Renal cortex interstitium (tissue), 11 donors: ENCODE measurements around the gene CCDC78. TPM values are rescaled to one million over a fixed set of nuclear protein-coding genes. Genes with fewer than 3 reads are reported as not detected.

ENCODE experiments used
- DNase-seq, 11 donors: peaks; one replicate each; pipeline ENCODE4 v3.0.0-alpha.2; 2013; ENCODE audit warnings: low read depth in 9 of 11, low spot score in 4 of 11; ENCODE audit errors: extremely low read depth in 1 of 11
- polyA plus RNA-seq, 3 donors: library from polyadenylated mRNA; unstranded; fragments of 120-200 nt; gene quantifications; one replicate each; pipeline ENCODE4 v1.2.1, GENCODE V29; 2013; ENCODE audit not compliant: insufficient read length in 3 of 3

The CCDC78 gene
- polyA plus RNA-seq, 3 donors, result 1.5 to 3.6 (median 3.1) TPM

GRCh38 chr16:675884-676564 is 50.2 kb downstream of the CCDC78 start:
- no peak for DNase-seq

- no peak for DNase-seq
Measured at GRCh38 chr16:674968-675883, 51.0 kb downstream of the CCDC78 start, which contains the start of gene RHBDL1. TSS of gene RHBDL1 (plus strand) at chr16:675671. CDS start at chr16:675791, 120 bp downstream.

GRCh38 chr16:674214-674881 is 51.9 kb downstream of the CCDC78 start:
- DNase-seq, result no peak

- DNase-seq, result no peak
Measured at GRCh38 chr16:673399-673991, 52.7 kb downstream of the CCDC78 start.

- DNase-seq, result no peak
Measured at GRCh38 chr16:672851-673250, 53.4 kb downstream of the CCDC78 start.

Other genes with a start within 250 kb of the CCDC78 start
- gene CAPN15, start 198.7 kb downstream of the CCDC78 start, polyA plus RNA-seq, result 10 to 100 TPM; 23.2 to 37.7 (median 35.0) TPM
- 10 to 100 TPM in 2 of 3 donors, 1 to 10 TPM in 1; 5.7 to 14.0 (median 14.0) TPM for gene PRR35, start 166.0 kb downstream of the CCDC78 start, polyA plus RNA-seq
- 1 to 10 TPM; 5.1 to 8.9 (median 8.1) TPM for gene NHLRC4, start 159.4 kb downstream of the CCDC78 start, polyA plus RNA-seq
- gene PIGQ, start 156.5 kb downstream of the CCDC78 start, polyA plus RNA-seq, result 10 to 100 TPM; 49.0 to 82.6 (median 66.2) TPM
- gene RAB40C, start 136.4 kb downstream of the CCDC78 start, polyA plus RNA-seq, result 10 to 100 TPM; 14.3 to 32.5 (median 23.6) TPM
- 1 to 10 TPM; 1.3 to 2.0 (median 2.0) TPM for gene WFIKKN1, start 95.5 kb downstream of the CCDC78 start, polyA plus RNA-seq
- 10 to 100 TPM; 39.3 to 62.6 (median 60.9) TPM for gene METTL26, start 90.1 kb downstream of the CCDC78 start, polyA plus RNA-seq
- 10 to 100 TPM; 10.2 to 31.8 (median 22.6) TPM for gene MCRIP2, start 84.6 kb downstream of the CCDC78 start, polyA plus RNA-seq
- gene WDR90, start 77.1 kb downstream of the CCDC78 start, polyA plus RNA-seq, result 10 to 100 TPM; 36.9 to 62.0 (median 48.4) TPM
- 100 to 1,000 TPM in 1 of 3 donors, 10 to 100 TPM in 2; 51.8 to 111 (median 92.9) TPM for gene RHOT2, start 58.3 kb downstream of the CCDC78 start, polyA plus RNA-seq
- gene RHBDL1, start 50.8 kb downstream of the CCDC78 start, polyA plus RNA-seq, result 1 to 10 TPM in 2 of 3 donors, under 1 TPM in 1; 0.84 to 2.5 (median 2.3) TPM
- gene STUB1, start 46.0 kb downstream of the CCDC78 start, polyA plus RNA-seq, result 100 to 1,000 TPM in 2 of 3 donors, 10 to 100 TPM in 1; 97.8 to 133 (median 126) TPM
- gene JMJD8, start 42.1 kb downstream of the CCDC78 start, polyA plus RNA-seq, result 10 to 100 TPM; 48.7 to 73.8 (median 73.5) TPM
- gene WDR24, start 36.0 kb downstream of the CCDC78 start, polyA plus RNA-seq, result 10 to 100 TPM in 2 of 3 donors, 1 to 10 TPM in 1; 8.8 to 16.1 (median 14.2) TPM
- gene FBXL16, start 20.6 kb downstream of the CCDC78 start, polyA plus RNA-seq, result 1 to 10 TPM in 1 of 3 donors, under 1 TPM in 2; 0.67 to 2.7 (median 0.92) TPM
- 10 to 100 TPM in 2 of 3 donors, 1 to 10 TPM in 1; 4.0 to 15.4 (median 11.3) TPM for gene METRN, start 11.3 kb downstream of the CCDC78 start, polyA plus RNA-seq
- gene ANTKMT, start 5.3 kb downstream of the CCDC78 start, polyA plus RNA-seq, result 10 to 100 TPM; 10.4 to 22.6 (median 21.6) TPM
- 10 to 100 TPM in 1 of 3 donors, 1 to 10 TPM in 2; 3.8 to 12.1 (median 5.1) TPM for gene HAGHL, start 663 bp upstream of the CCDC78 start, polyA plus RNA-seq
- 10 to 100 TPM; 22.7 to 42.3 (median 26.5) TPM for gene CIAO3, start 14.6 kb upstream of the CCDC78 start, polyA plus RNA-seq
- 10 to 100 TPM; 12.7 to 36.0 (median 18.1) TPM for gene MSLN, start 34.3 kb upstream of the CCDC78 start, polyA plus RNA-seq
- gene RPUSD1, start 61.9 kb upstream of the CCDC78 start, polyA plus RNA-seq, result 10 to 100 TPM in 2 of 3 donors, 1 to 10 TPM in 1; 9.1 to 22.4 (median 16.7) TPM
- gene CHTF18, start 62.2 kb upstream of the CCDC78 start, polyA plus RNA-seq, result 10 to 100 TPM; 22.3 to 35.4 (median 32.3) TPM
- gene GNG13, start 74.3 kb upstream of the CCDC78 start, polyA plus RNA-seq, result under 1 TPM; 0.41 to 0.58 (median 0.47) TPM
- 10 to 100 TPM; 14.3 to 23.0 (median 18.4) TPM for gene LMF1, start 244.5 kb upstream of the CCDC78 start, polyA plus RNA-seq